Neutrophil (primary cell): Measurements from ENCODE around the gene ENO1.
A peak's percentile ranks its signal among the peaks of the same experiment; 100 is the strongest.

Experiments used
- H3K27ac ChIP-seq: fragments of 200-600 bp; sonication (generic); 2 replicates; pipeline ENCODE4 v1.5.1; 2016; ENCODE audit warnings: mild to moderate bottlenecking, moderate library complexity
- H3K27me3 ChIP-seq: fragments of 200-600 bp; sonication (generic); 2 replicates; pipeline ENCODE4 v1.6.0; 2016; ENCODE audit warnings: mild to moderate bottlenecking
- H3K36me3 ChIP-seq: fragments of 200-600 bp; sonication (generic); 2 replicates; pipeline ENCODE4 v1.5.1; 2017
- H3K4me1 ChIP-seq, 2 experiments: fragments of 200-600 bp in 1 of 2; sonication (generic) in 1 of 2; 1 replicate in 1 of 2; 2 replicates in 1 of 2; pipeline versions ENCODE4 v1.5.1 to v1.6.1; 2013 to 2016; ENCODE audit warnings: low read depth in 1 of 2, low read length in 1 of 2, mild to moderate bottlenecking in 1 of 2, moderate library complexity in 1 of 2; ENCODE audit not compliant: control insufficient read depth in 1 of 2, insufficient read depth in 1 of 2
- H3K4me3 ChIP-seq, 2 experiments: fragments of 200-600 bp in 1 of 2; sonication (generic) in 1 of 2; 1 replicate in 1 of 2; 2 replicates in 1 of 2; pipeline ENCODE4 v1.5.1; 2013 to 2016; ENCODE audit warnings: low read depth in 1 of 2, low read length in 1 of 2, mild to moderate bottlenecking in 1 of 2, moderate library complexity in 1 of 2
- H3K9me3 ChIP-seq: fragments of 200-600 bp; sonication (generic); 2 replicates; pipeline ENCODE4 v1.5.1; 2016
- CTCF ChIP-seq: fragments of 200-600 bp; sonication (generic); IDR thresholded peaks from 2 replicates; pipeline ENCODE4 v1.5.1; 2016; ENCODE audit warnings: antibody characterized with exemption

ENO1 gene

GRCh38 chr1:8870616-8871538 is 7.6 kb downstream of the ENO1 start:
- Histone ChIP-seq H3K36me3 (peaks cover 54% of the 10 kb centered on the region), H3K27ac (peak overlapping the region; percentile 95), H3K27me3 (no peaks in the 10 kb centered on the region), H3K4me3 (peak overlapping the region; percentile 26 to 32), H3K4me1 (peaks cover 65% of the 10 kb centered on the region in 2 experiments), H3K9me3 (no peaks in the 10 kb centered on the region)
- TF ChIP-seq CTCF, result no peak

- H3K27me3 ChIP-seq, result no peaks in the 10 kb centered on the region
- peak overlapping the region in 1 of 2 experiments; percentile 32 for H3K4me3 ChIP-seq
- H3K4me1 ChIP-seq, result peaks cover 63% of the 10 kb centered on the region in 2 experiments
- H3K27ac ChIP-seq, result peak overlapping the region; percentile 95
- no peak for TF ChIP-seq CTCF
- no peaks in the 10 kb centered on the region for H3K9me3 ChIP-seq
- H3K36me3 ChIP-seq, result peaks cover 60% of the 10 kb centered on the region
These were observed 8.4 kb downstream of the ENO1 start for GRCh38 chr1:8870103-8870502.

- H3K4me3 ChIP-seq, result no peak overlapping the region
- H3K4me1 ChIP-seq, result peaks cover 42% of the 10 kb centered on the region in 2 experiments
- peak overlapping the region; percentile 66 for H3K27ac ChIP-seq
- no peak for TF ChIP-seq CTCF
- H3K9me3 ChIP-seq, result no peaks in the 10 kb centered on the region
- H3K36me3 ChIP-seq, result peaks cover 81% of the 10 kb centered on the region
- no peaks in the 10 kb centered on the region for H3K27me3 ChIP-seq
These were observed 10.5 kb downstream of the ENO1 start for GRCh38 chr1:8867878-8868567.

- Histone ChIP-seq H3K27ac (peak overlapping the region; percentile 66), H3K4me1 (peaks cover 31% of the 10 kb centered on the region in 2 experiments), H3K4me3 (no peak overlapping the region), H3K36me3 (peaks cover 92% of the 10 kb centered on the region), H3K27me3 (no peaks in the 10 kb centered on the region), H3K9me3 (no peaks in the 10 kb centered on the region)
- TF ChIP-seq CTCF, result no peak
These were observed 11.6 kb downstream of the ENO1 start for GRCh38 chr1:8866792-8867415.

- H3K27me3 ChIP-seq, result no peaks in the 10 kb centered on the region
- H3K27ac ChIP-seq, result peak overlapping the region; percentile 66
- H3K4me3 ChIP-seq, result no peak overlapping the region
- no peak for TF ChIP-seq CTCF
- H3K4me1 ChIP-seq, result peaks cover 25% of the 10 kb centered on the region in 2 experiments
- no peaks in the 10 kb centered on the region for H3K9me3 ChIP-seq
- H3K36me3 ChIP-seq, result peaks cover 94% of the 10 kb centered on the region
These were observed 12.2 kb downstream of the ENO1 start for GRCh38 chr1:8866173-8866791.
